ENCODE measurements around the gene CPHXL2.
A peak's percentile ranks its signal among the peaks of the same experiment; 100 is the strongest.

The CPHXL2 gene

DNA sequence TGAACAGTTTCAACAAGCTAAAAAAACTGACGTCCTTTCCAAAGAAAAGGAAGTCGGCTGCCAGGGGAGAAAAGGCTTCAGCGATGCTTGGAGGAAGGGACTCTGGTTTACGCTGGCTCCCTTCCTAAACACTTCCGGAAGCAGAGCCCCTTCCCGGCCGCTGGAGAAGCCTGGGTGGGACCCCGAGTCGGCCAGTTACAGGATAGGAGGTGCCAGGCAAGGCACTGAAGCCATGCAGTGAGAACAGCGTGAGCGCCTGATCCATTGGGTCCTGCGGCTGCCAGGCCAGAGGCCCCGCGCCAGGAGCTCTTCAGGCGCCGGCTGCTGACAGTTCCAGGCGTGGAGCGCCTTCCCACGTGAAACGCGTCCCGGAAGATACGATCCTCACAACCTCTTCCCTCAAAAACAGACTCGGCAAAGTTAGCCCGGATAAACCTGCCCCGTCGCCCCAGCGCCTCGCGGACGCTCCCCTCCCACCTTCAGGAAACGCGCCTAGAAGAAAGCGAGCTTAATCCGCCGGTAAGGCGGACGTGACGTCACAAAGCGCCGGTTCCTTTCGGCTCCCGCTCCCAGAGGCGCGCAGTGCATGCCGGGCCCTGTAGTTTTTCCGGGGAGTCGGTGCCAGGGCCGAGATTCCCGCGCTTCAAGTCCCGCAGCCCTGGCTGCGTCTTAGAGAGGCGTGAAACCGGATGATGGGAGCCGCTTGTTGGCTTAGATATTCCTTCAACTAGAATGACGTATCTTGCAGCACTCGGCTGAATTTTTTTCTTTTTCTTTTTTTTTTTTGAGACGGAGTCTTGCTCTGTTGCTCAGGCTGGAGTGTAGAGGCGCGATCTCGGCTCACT lies 53.8 kb downstream of the CPHXL2 start, which contains the start of gene ADAT1:
ADAT1 (minus strand) TSS at position 521 of the 845 bp plus-strand sequence. CDS start 2,482 bp downstream, outside the sequence.
- Mint-ChIP-seq H3K27ac (peak within 1 kb of the TSS; percentile 90), H3K27me3 (no peaks in the 10 kb centered on the region), H3K36me3 (peaks cover 49% of the 10 kb centered on the region), H3K4me3 (peak within 1 kb of the TSS; percentile 90), H3K9me3 (no peaks in the 10 kb centered on the region), H3K4me1 (peaks cover 16% of the 10 kb centered on the region)
- peak; percentile 97 for ATAC-seq

GRCh38 chr16:75621170-75621477 lies 55.7 kb downstream of the CPHXL2 start:
- Mint-ChIP-seq H3K9me3 (no peaks in the 10 kb centered on the region), H3K27me3 (no peaks in the 10 kb centered on the region), H3K4me3 (no peak overlapping the region), H3K27ac (no peak overlapping the region), H3K36me3 (peaks cover 48% of the 10 kb centered on the region), H3K4me1 (peaks cover 26% of the 10 kb centered on the region)
- no peak for ATAC-seq

DNA sequence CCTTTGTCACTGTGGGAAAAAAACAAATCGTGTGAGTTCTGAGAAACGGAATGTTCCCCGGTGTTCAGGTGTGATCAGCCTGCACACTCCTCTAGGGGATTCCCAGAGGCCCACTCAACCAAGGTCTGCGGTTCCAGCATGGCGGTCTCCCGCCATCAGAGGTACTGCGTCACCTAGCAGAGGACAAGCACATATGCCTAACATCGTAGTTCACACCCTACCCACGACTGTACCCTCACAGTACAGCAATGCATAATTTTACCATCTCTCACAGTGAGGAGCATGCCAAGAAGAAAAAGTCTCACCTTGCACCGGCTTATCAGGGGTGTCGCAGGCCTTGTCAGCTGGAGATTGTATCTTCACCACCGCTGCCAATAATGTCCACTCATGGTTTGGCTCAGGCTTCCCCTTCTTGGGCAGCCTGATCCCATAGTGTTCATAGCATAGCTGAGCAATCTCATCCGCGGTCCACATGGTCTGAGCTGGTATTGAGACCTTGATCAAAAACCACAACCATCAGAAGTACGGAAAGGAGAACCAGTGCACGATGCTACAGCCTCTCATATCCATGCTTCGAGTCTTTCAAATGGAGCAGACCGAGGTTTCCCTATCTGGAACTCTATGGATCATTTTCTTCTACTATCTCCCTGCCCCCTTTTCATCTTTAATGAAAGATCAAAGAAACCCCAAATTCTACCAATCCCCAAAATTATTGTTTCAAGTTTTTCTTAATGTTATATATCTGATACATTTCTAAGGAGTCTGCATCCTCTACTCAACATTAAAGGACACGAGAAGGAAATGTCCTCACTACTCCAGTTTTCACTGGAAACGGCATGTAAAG lies 56.3 kb downstream of the CPHXL2 start:
- Mint-ChIP-seq H3K4me3 (no peak overlapping the region), H3K9me3 (no peaks in the 10 kb centered on the region), H3K4me1 (peaks cover 27% of the 10 kb centered on the region), H3K36me3 (peaks cover 48% of the 10 kb centered on the region), H3K27me3 (no peaks in the 10 kb centered on the region), H3K27ac (no peak overlapping the region)
- ATAC-seq, result no peak

DNA sequence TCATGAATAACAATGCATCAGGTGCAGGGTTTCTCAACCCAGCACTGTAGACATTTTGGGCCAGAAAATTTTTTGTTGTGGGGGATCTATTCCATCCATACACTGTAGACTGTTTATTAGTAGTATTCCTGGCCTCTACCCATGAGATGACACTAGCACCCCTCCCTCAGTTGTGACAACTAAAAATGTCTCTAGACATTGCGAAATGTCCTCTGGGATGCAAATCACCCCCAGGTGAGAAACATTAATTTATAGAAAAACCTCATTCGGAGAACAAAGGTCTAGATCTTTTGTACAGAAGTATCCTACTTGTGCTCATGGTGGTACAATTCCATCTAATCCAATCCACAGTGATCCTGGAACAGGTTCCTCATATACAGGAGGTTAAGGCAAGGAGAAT lies 58.0 kb downstream of the CPHXL2 start:
- peaks cover 27% of the 10 kb centered on the region for H3K4me1 Mint-ChIP-seq
- no peak overlapping the region for H3K4me3 Mint-ChIP-seq
- no peaks in the 10 kb centered on the region for H3K9me3 Mint-ChIP-seq
- no peak for ATAC-seq
- peaks cover 53% of the 10 kb centered on the region for H3K36me3 Mint-ChIP-seq
- no peaks in the 10 kb centered on the region for H3K27me3 Mint-ChIP-seq
- H3K27ac Mint-ChIP-seq, result no peak overlapping the region

DNA sequence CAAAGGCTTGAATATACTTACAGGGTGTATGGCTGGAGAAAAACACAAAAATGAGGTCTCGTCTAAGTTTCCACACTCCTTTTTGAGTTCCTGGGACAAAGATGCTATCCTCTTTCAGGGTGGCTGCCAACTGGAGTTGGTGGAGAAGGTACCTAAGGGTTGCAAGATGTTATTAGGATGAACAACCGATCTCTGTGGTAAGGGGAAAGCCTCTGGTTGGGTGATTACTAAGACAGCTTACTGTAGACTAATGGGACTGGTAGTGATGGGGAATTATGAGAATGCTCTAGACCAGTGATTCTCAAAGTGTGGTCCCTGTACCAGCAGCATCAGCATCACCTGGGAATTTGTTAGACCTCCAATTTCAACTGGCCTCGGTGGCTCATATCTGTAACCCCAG lies 59.7 kb downstream of the CPHXL2 start:
- Mint-ChIP-seq H3K4me1 (peaks cover 27% of the 10 kb centered on the region), H3K27me3 (no peaks in the 10 kb centered on the region), H3K27ac (no peak overlapping the region), H3K4me3 (no peak overlapping the region), H3K9me3 (no peaks in the 10 kb centered on the region), H3K36me3 (peaks cover 67% of the 10 kb centered on the region)
- ATAC-seq, result no peak

DNA sequence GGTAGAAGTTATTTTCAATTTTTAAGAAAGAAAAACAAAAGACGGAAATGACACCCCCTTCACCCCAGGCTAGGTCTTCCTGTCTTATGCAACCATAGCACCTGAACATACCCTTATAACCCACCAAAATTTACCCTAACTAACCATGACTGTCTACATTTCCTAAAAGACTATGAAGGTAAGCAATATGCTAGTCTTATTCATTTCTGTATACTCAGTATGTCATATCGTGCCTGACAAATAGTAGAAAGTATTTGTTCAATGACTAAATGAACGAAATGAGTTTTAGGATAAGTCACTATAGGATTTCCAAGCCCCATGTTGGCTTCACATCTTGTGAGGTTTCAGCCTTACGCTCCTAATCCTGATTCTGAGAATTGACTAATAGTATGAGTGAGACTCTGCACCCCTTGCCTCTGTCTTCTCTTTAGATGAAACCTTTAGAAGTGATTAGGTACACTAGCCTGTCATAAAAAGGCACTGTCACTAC lies 60.2 kb downstream of the CPHXL2 start:
- Mint-ChIP-seq H3K4me3 (no peak overlapping the region), H3K36me3 (peaks cover 70% of the 10 kb centered on the region), H3K27me3 (no peaks in the 10 kb centered on the region), H3K27ac (no peak overlapping the region), H3K4me1 (peaks cover 21% of the 10 kb centered on the region), H3K9me3 (no peaks in the 10 kb centered on the region)
- no peak for ATAC-seq

- Mint-ChIP-seq H3K27me3 (no peaks in the 10 kb centered on the region), H3K36me3 (peaks cover 64% of the 10 kb centered on the region), H3K27ac (no peak overlapping the region)
Observed at GRCh38 chr16:75615619-75616018, 61.2 kb downstream of the CPHXL2 start.

GRCh38 chr16:75614066-75614897 lies 62.5 kb downstream of the CPHXL2 start:
- Mint-ChIP-seq H3K4me3 (no peak overlapping the region), H3K4me1 (peaks cover 11% of the 10 kb centered on the region), H3K36me3 (peaks cover 56% of the 10 kb centered on the region), H3K9me3 (no peaks in the 10 kb centered on the region), H3K27ac (no peak overlapping the region), H3K27me3 (no peaks in the 10 kb centered on the region)
- no peak for ATAC-seq

More at GRCh38 chr16:75615619-75616018, 61.2 kb downstream of the CPHXL2 start:
- H3K4me1 Mint-ChIP-seq, result peaks cover 12% of the 10 kb centered on the region
- ATAC-seq, result no peak
- H3K9me3 Mint-ChIP-seq, result no peaks in the 10 kb centered on the region
- H3K4me3 Mint-ChIP-seq, result no peak overlapping the region
